ENCODE data around the gene C12orf50.

Gene C12orf50

GRCh38 chr12:87943762-87944161 is 85.4 kb downstream of the C12orf50 start:
- DNase-seq (ENCODE audit: low read depth): no peak
- H3K4me3 ChIP-seq (ENCODE audit: low read depth, low read length): no peak overlapping the region
- no peak for TF ChIP-seq MYC (IDR thresholded peaks at IDR 0.05; ENCODE audit: low read depth, low read length)
- TF ChIP-seq, protein P1, sequence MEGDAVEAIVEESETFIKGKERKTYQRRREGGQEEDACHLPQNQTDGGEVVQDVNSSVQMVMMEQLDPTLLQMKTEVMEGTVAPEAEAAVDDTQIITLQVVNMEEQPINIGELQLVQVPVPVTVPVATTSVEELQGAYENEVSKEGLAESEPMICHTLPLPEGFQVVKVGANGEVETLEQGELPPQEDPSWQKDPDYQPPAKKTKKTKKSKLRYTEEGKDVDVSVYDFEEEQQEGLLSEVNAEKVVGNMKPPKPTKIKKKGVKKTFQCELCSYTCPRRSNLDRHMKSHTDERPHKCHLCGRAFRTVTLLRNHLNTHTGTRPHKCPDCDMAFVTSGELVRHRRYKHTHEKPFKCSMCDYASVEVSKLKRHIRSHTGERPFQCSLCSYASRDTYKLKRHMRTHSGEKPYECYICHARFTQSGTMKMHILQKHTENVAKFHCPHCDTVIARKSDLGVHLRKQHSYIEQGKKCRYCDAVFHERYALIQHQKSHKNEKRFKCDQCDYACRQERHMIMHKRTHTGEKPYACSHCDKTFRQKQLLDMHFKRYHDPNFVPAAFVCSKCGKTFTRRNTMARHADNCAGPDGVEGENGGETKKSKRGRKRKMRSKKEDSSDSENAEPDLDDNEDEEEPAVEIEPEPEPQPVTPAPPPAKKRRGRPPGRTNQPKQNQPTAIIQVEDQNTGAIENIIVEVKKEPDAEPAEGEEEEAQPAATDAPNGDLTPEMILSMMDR (IDR thresholded peaks at IDR 0.05; ENCODE audit: low read depth, low read length): no peak
- TF ChIP-seq POLR2A (IDR thresholded peaks at IDR 0.05; ENCODE audit: extremely low read depth, insufficient read length): no peak
- TF ChIP-seq, protein P2, sequence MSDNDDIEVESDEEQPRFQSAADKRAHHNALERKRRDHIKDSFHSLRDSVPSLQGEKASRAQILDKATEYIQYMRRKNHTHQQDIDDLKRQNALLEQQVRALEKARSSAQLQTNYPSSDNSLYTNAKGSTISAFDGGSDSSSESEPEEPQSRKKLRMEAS (IDR thresholded peaks at IDR 0.05; ENCODE audit: low read depth, low read length): no peak

DNA sequence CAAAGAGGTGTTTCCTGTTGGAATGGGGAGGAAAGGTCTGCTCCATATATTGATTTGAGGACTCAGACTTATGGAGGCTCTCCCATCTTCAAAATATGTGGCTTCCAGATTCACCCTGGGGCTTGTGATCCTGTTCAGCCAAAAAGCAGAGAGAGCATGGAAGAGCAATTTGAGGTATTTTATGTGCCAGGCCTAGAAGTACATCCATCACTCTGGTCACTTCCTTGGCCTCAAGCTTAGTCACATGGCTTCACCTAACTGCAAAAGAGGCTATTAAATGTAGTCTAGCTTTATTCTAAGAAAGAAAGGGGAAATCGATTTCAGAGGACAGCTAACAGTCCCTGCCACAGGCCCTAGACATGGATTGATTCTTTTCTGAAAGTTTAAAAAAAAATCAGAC is 86.2 kb downstream of the C12orf50 start:
- DNase-seq (ENCODE audit: low read depth): no peak
- H3K4me3 ChIP-seq (ENCODE audit: low read depth, low read length): no peak overlapping the region
- no peak for TF ChIP-seq POLR2A (IDR thresholded peaks at IDR 0.05; ENCODE audit: extremely low read depth, insufficient read length)
- TF ChIP-seq, protein P2 (IDR thresholded peaks at IDR 0.05; ENCODE audit: low read depth, low read length): no peak
- no peak for TF ChIP-seq MYC (IDR thresholded peaks at IDR 0.05; ENCODE audit: low read depth, low read length)
- TF ChIP-seq, protein P1 (IDR thresholded peaks at IDR 0.05; ENCODE audit: low read depth, low read length): no peak

- DNase-seq (ENCODE audit: low read depth): no peak
- TF ChIP-seq MYC (IDR thresholded peaks at IDR 0.05; ENCODE audit: low read depth, low read length): no peak
- no peak for TF ChIP-seq POLR2A (IDR thresholded peaks at IDR 0.05; ENCODE audit: extremely low read depth, insufficient read length)
- H3K4me3 ChIP-seq (ENCODE audit: low read depth, low read length): no peak overlapping the region
Observed at GRCh38 chr12:87939182-87939581, 90.0 kb downstream of the C12orf50 start.

DNA sequence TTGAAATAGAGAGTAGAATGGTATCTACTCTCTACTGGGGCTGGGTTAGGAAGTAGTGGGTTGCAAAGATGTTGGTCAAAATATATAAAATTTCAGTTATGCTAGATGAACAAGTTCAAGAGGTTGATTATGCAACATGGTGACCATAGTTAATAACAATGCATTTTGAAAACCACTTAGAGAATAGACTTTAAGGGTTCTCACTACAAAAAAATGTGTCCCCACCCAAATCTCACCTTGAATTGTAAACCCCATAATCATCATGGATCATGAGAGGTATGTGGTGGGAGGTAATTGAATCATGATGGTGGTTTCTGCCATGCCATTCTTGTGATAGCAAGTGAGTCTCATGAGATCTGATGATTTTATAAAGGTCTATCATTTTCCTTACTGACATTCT is 94.0 kb downstream of the C12orf50 start:
- TF ChIP-seq, protein P2 (IDR thresholded peaks at IDR 0.05; ENCODE audit: low read depth, low read length): no peak
- TF ChIP-seq POLR2A (IDR thresholded peaks at IDR 0.05; ENCODE audit: extremely low read depth, insufficient read length) (no peak), MYC (IDR thresholded peaks at IDR 0.05; ENCODE audit: low read depth, low read length) (no peak)
- TF ChIP-seq, protein P1 (IDR thresholded peaks at IDR 0.05; ENCODE audit: low read depth, low read length): no peak
- no peak for DNase-seq (ENCODE audit: low read depth)
- no peak overlapping the region for H3K4me3 ChIP-seq (ENCODE audit: low read depth, low read length)

DNA sequence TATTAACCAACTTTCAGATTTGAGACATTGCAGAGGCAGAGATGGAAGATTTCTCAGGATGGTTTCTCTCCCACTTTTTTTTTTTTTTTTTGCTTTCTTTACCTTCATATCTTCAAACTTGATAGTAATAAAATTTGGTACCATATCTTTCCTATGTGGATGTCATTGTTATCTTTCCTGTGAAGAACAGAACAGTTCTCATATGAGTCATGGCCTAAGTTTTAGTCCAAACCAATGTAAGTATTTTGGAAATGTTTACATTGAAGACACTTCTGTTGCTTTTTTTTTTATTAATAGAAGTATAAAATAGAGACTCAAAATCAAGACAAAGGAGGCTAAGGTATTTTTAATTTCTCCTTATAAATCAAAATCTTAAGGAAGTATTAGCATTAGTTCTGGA is 95.2 kb downstream of the C12orf50 start:
- DNase-seq (ENCODE audit: low read depth): no peak
- no peak overlapping the region for H3K4me3 ChIP-seq (ENCODE audit: low read depth, low read length)
- TF ChIP-seq POLR2A (IDR thresholded peaks at IDR 0.05; ENCODE audit: extremely low read depth, insufficient read length) (no peak), MYC (IDR thresholded peaks at IDR 0.05; ENCODE audit: low read depth, low read length) (no peak)
- TF ChIP-seq, protein P1 (IDR thresholded peaks at IDR 0.05; ENCODE audit: low read depth, low read length): no peak
- TF ChIP-seq, protein P2 (IDR thresholded peaks at IDR 0.05; ENCODE audit: low read depth, low read length): no peak

DNA sequence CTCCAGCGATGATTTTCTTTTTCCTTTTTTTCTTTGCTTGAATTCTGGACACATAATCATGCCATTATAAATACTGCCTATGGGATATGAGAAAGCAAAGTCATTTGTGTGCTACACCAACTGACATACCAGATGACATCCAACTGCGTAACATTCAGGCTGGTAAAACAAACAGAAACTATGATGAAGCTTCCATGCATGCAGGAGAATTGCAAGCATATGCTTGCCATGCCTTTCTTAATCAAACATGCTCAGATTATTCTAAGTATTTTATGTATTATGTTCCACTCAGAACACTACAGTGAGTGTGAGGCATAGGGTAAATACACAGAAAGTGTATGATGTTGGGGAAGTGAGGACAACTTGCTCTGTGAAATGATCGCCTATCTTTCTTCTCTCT is 97.4 kb downstream of the C12orf50 start:
- no peak for TF ChIP-seq POLR2A (IDR thresholded peaks at IDR 0.05; ENCODE audit: extremely low read depth, insufficient read length)
- TF ChIP-seq, protein P2 (IDR thresholded peaks at IDR 0.05; ENCODE audit: low read depth, low read length): no peak
- TF ChIP-seq, protein P1 (IDR thresholded peaks at IDR 0.05; ENCODE audit: low read depth, low read length): no peak
- TF ChIP-seq MYC (IDR thresholded peaks at IDR 0.05; ENCODE audit: low read depth, low read length): no peak
- H3K4me3 ChIP-seq (ENCODE audit: low read depth, low read length): no peak overlapping the region
- DNase-seq (ENCODE audit: low read depth): no peak
